Loucy (cell line): Measurements from ENCODE around the gene CKMT2.

ENCODE experiments used
- H2AFZ ChIP-seq: fragments of 200-600 bp; sonication (generic); 2 replicates; pipeline ENCODE4 v1.6.0; 2016; ENCODE audit warnings: antibody characterized with exemption, mild to moderate bottlenecking, low read length, moderate library complexity
- H3F3A ChIP-seq: fragments of 200-600 bp; 2 replicates; pipeline ENCODE4 v1.6.0; 2016; ENCODE audit warnings: antibody characterized with exemption, low read depth, mild to moderate bottlenecking
- H3K27me3 ChIP-seq: fragments of 200-600 bp; sonication (generic); 2 replicates; pipeline ENCODE4 v1.6.1; 2014; ENCODE audit warnings: low read length, mild to moderate bottlenecking; ENCODE audit not compliant: insufficient read depth, poor library complexity, severe bottlenecking
- H3K36me3 ChIP-seq: fragments of 200-600 bp; sonication (generic); 2 replicates; pipeline ENCODE4 v1.6.1; 2016; ENCODE audit warnings: low read length; ENCODE audit not compliant: insufficient read depth
- H3K4me1 ChIP-seq: fragments of 200-600 bp; sonication (generic); 2 replicates; pipeline ENCODE4 v1.5.1; 2014; ENCODE audit warnings: low read length, mild to moderate bottlenecking; ENCODE audit not compliant: insufficient read depth, poor library complexity, severe bottlenecking
- H3K4me2 ChIP-seq: fragments of 200-600 bp; sonication (generic); 2 replicates; pipeline ENCODE4 v1.6.0; 2014; ENCODE audit warnings: antibody characterized with exemption, low read length, low read depth, mild to moderate bottlenecking; ENCODE audit not compliant: poor library complexity, severe bottlenecking
- H3K4me3 ChIP-seq: fragments of 200-600 bp; sonication (generic); 2 replicates; pipeline ENCODE4 v1.5.1; 2014; ENCODE audit warnings: low read length, mild to moderate bottlenecking, mixed read lengths; ENCODE audit not compliant: poor library complexity, severe bottlenecking
- H3K79me2 ChIP-seq: fragments of 200-600 bp; sonication (generic); 2 replicates; pipeline ENCODE4 v1.6.1; 2014; ENCODE audit warnings: low read length; ENCODE audit not compliant: insufficient read depth
- H3K9ac ChIP-seq: fragments of 200-600 bp; sonication (generic); 2 replicates; pipeline ENCODE4 v1.6.0; 2014; ENCODE audit warnings: mild to moderate bottlenecking, low read depth, low read length, moderate library complexity; ENCODE audit not compliant: poor library complexity, severe bottlenecking
- H3K9me2 ChIP-seq: fragments of 200-600 bp; sonication (generic); replicated peaks from 2 replicates; pipeline ENCODE4 v1.6.1; 2016; ENCODE audit warnings: low read depth, low read length, mixed read lengths
- H3K9me3 ChIP-seq: fragments of 200-600 bp; sonication (generic); 2 replicates; pipeline ENCODE4 v1.6.1; 2014; ENCODE audit warnings: mild to moderate bottlenecking, antibody characterized with exemption, low read length, low read depth; ENCODE audit not compliant: insufficient read depth
- H4K20me1 ChIP-seq: fragments of 200-600 bp; sonication (generic); 2 replicates; pipeline ENCODE4 v1.6.0; 2014; ENCODE audit warnings: antibody characterized with exemption, low read length, mild to moderate bottlenecking; ENCODE audit not compliant: insufficient read depth, poor library complexity, severe bottlenecking
- CTCF ChIP-seq: fragments of 200-600 bp; sonication (generic); conservative IDR thresholded peaks from 2 replicates; pipeline ENCODE4 v1.5.1; 2014; ENCODE audit warnings: mild to moderate bottlenecking, antibody characterized with exemption, low read length
- EZH2phosphoT487 ChIP-seq: fragments of 200-600 bp; IDR thresholded peaks from 2 replicates; pipeline ENCODE4 v1.6.1; 2018; ENCODE audit warnings: antibody characterized with exemption, mild to moderate bottlenecking, moderate library complexity, borderline replicate concordance

The CKMT2 gene

GRCh38 chr5:81244451-81244850 is 11.3 kb downstream of the CKMT2 start:
- H3K9me2 ChIP-seq: no peaks in the 10 kb centered on the region
- no peaks in the 10 kb centered on the region for H3K36me3 ChIP-seq
- H3K4me3 ChIP-seq: no peak overlapping the region
- no peaks in the 10 kb centered on the region for H4K20me1 ChIP-seq
- no peaks in the 10 kb centered on the region for H3K4me1 ChIP-seq
- no peaks in the 10 kb centered on the region for H3K79me2 ChIP-seq
- TF ChIP-seq CTCF (no peak), EZH2phosphoT487 (no peak)
- no peak overlapping the region for H3K4me2 ChIP-seq
- H3K9me3 ChIP-seq: no peaks in the 10 kb centered on the region
- no peaks in the 10 kb centered on the region for H3K27me3 ChIP-seq
- no peaks in the 10 kb centered on the region for H3F3A ChIP-seq
- H2AFZ ChIP-seq: no peak overlapping the region
- H3K9ac ChIP-seq: no peak overlapping the region

- Histone ChIP-seq H3K9me3 (no peaks in the 10 kb centered on the region), H3K9ac (no peak overlapping the region), H3K4me2 (no peak overlapping the region), H4K20me1 (no peaks in the 10 kb centered on the region), H3K4me3 (no peak overlapping the region), H3K9me2 (no peaks in the 10 kb centered on the region), H3K27me3 (no peaks in the 10 kb centered on the region), H3K36me3 (peaks cover 9% of the 10 kb centered on the region), H3K79me2 (no peaks in the 10 kb centered on the region), H3F3A (no peaks in the 10 kb centered on the region), H2AFZ (no peak overlapping the region), H3K4me1 (no peaks in the 10 kb centered on the region)
- TF ChIP-seq EZH2phosphoT487 (no peak), CTCF (no peak)
Observed at GRCh38 chr5:81245871-81246235, 12.7 kb downstream of the CKMT2 start.

- H3K79me2 ChIP-seq: no peaks in the 10 kb centered on the region
- peaks cover 9% of the 10 kb centered on the region for H3K36me3 ChIP-seq
- no peaks in the 10 kb centered on the region for H3K4me1 ChIP-seq
- no peak overlapping the region for H3K4me3 ChIP-seq
- no peak overlapping the region for H3K9ac ChIP-seq
- H3F3A ChIP-seq: no peaks in the 10 kb centered on the region
- no peaks in the 10 kb centered on the region for H3K27me3 ChIP-seq
- H2AFZ ChIP-seq: no peak overlapping the region
- no peak for TF ChIP-seq EZH2phosphoT487
- TF ChIP-seq CTCF: no peak
- H3K9me3 ChIP-seq: no peaks in the 10 kb centered on the region
- no peaks in the 10 kb centered on the region for H4K20me1 ChIP-seq
- no peak overlapping the region for H3K4me2 ChIP-seq
- no peaks in the 10 kb centered on the region for H3K9me2 ChIP-seq
Observed at GRCh38 chr5:81246697-81247096, 13.6 kb downstream of the CKMT2 start.
